Measurements from ENCODE around the gene SEMG2.

SEMG2 gene

GRCh38 chr20:45266977-45267376, 45.8 kb downstream of the SEMG2 start:
- Histone ChIP-seq H3K27me3 (peaks cover 55% of the 10 kb centered on the region), H3K4me3 (ENCODE audit: low read depth, low read length) (no peak overlapping the region), H3K4me1 (no peaks in the 10 kb centered on the region), H3K36me3 (no peaks in the 10 kb centered on the region), H3K9me3 (no peaks in the 10 kb centered on the region)
- DNase-seq = no peak
- no peak for TF ChIP-seq CTCF (IDR thresholded peaks at IDR 0.05; ENCODE audit: low read depth, low read length)

- H3K27me3 ChIP-seq = peaks cover 44% of the 10 kb centered on the region
- H3K9me3 ChIP-seq = no peaks in the 10 kb centered on the region
- H3K4me3 ChIP-seq (ENCODE audit: low read depth, low read length) = no peak overlapping the region
- no peak for TF ChIP-seq CTCF (IDR thresholded peaks at IDR 0.05; ENCODE audit: low read depth, low read length)
- H3K36me3 ChIP-seq = no peaks in the 10 kb centered on the region
- no peak for DNase-seq
- no peaks in the 10 kb centered on the region for H3K4me1 ChIP-seq
These were observed 47.4 kb downstream of the SEMG2 start for GRCh38 chr20:45268531-45268930.

- Histone ChIP-seq H3K4me1 (no peaks in the 10 kb centered on the region), H3K4me3 (ENCODE audit: low read depth, low read length) (no peak overlapping the region), H3K36me3 (no peaks in the 10 kb centered on the region), H3K9me3 (no peaks in the 10 kb centered on the region), H3K27me3 (peaks cover 39% of the 10 kb centered on the region)
- DNase-seq = no peak
- no peak for TF ChIP-seq CTCF (IDR thresholded peaks at IDR 0.05; ENCODE audit: low read depth, low read length)
These were observed 47.9 kb downstream of the SEMG2 start for GRCh38 chr20:45269056-45269455.

- H3K4me3 ChIP-seq (ENCODE audit: low read depth, low read length) = no peak overlapping the region
- no peak for TF ChIP-seq CTCF (IDR thresholded peaks at IDR 0.05; ENCODE audit: low read depth, low read length)
- no peak for DNase-seq
- H3K36me3 ChIP-seq = no peaks in the 10 kb centered on the region
- H3K4me1 ChIP-seq = no peaks in the 10 kb centered on the region
- H3K27me3 ChIP-seq = peaks cover 31% of the 10 kb centered on the region
- no peaks in the 10 kb centered on the region for H3K9me3 ChIP-seq
These were observed 48.6 kb downstream of the SEMG2 start for GRCh38 chr20:45269754-45270270.

Measured in BE2C (cell line).